Thymus (tissue), 14 donors: Measurements from ENCODE around the gene NSUN2. TPM values are rescaled to one million over a fixed set of nuclear protein-coding genes. Genes with fewer than 3 reads are reported as not detected.

Experiments used
- DNase-seq, 9 donors: peaks; one replicate each; pipeline ENCODE4 v3.0.0-alpha.2; 2013; ENCODE audit warnings: low spot score in 9 of 9, low read depth in 6 of 9, missing footprints in 1 of 9
- H3K27ac ChIP-seq, 2 donors: one replicate each; pipeline ENCODE4 v1.5.1; 2013; ENCODE audit warnings: control low read depth in 1 of 2, low read depth in 1 of 2, low read length in 1 of 2, mild to moderate bottlenecking in 1 of 2, moderate library complexity in 1 of 2
- H3K27me3 ChIP-seq, 2 donors: one replicate each; pipeline ENCODE4 v1.5.1; 2013; ENCODE audit warnings: low read length in 1 of 2; ENCODE audit not compliant: control insufficient read depth in 2 of 2, insufficient read depth in 1 of 2
- H3K36me3 ChIP-seq, 2 donors: one replicate each; pipeline ENCODE4 v1.5.1; 2013; ENCODE audit warnings: low read length in 1 of 2, mild to moderate bottlenecking in 1 of 2, moderate library complexity in 1 of 2; ENCODE audit not compliant: control insufficient read depth in 2 of 2, insufficient read depth in 2 of 2
- H3K4me1 ChIP-seq, 2 donors: one replicate each; pipeline ENCODE4 v1.5.1; 2013; ENCODE audit warnings: low read length in 2 of 2; ENCODE audit not compliant: control insufficient read depth in 2 of 2, insufficient read depth in 2 of 2
- H3K4me3 ChIP-seq, 2 donors: one replicate each; pipeline ENCODE4 v1.5.1; 2013; ENCODE audit warnings: low read length in 2 of 2, control low read depth in 1 of 2, mild to moderate bottlenecking in 1 of 2
- H3K9me3 ChIP-seq, 2 donors: one replicate each; pipeline ENCODE4 v1.5.1; 2013; ENCODE audit warnings: low read length in 1 of 2, mild to moderate bottlenecking in 1 of 2; ENCODE audit not compliant: control insufficient read depth in 2 of 2, insufficient read depth in 1 of 2
- whole genome bisulfite sequencing: extraction: QIAGEN DNeasy Blood & Tissue Kit; methylation state at CpG from one replicate; pipeline ENCODE4 v1.1.7; 2013; 5-methylcytosine and 5-hydroxymethylcytosine counted together
- long read RNA-seq, 10 donors: transcript quantifications; one replicate each; lab custom pipeline, GENCODE V29; 2026
- polyA plus RNA-seq: library from polyadenylated mRNA; stranded (reverse); fragments of 200-250 nt; gene quantifications from one replicate; pipeline ENCODE4 v1.2.3, GENCODE V29; 2013
- total RNA-seq: library from RNA; stranded (reverse); fragments of 120-200 nt; gene quantifications from one replicate; pipeline ENCODE4 v1.2.4, GENCODE V29; 2013
- donor health status: healthy.

Gene NSUN2
- total RNA-seq (43.9 TPM), polyA plus RNA-seq (68.1 TPM)
- long read RNA-seq, donor 1, partial matches to known transcripts, result 0 of 2 reads
- long read RNA-seq, donor 1, other reads (novel, unspliced or antisense), result 0 of 2 reads
- long read RNA-seq, donor 2, result 0 reads
- long read RNA-seq, donor 3, transcript NSUN2-201 (19 exons, 3,303 nt), result major isoform, 9 of 9 reads
- long read RNA-seq, donor 3, partial matches to known transcripts, result 0 of 9 reads
- long read RNA-seq, donor 3, other reads (novel, unspliced or antisense), result 0 of 9 reads
- long read RNA-seq, donor 4, partial matches to known transcripts, result 0 of 5 reads
- long read RNA-seq, donor 4, other reads (novel, unspliced or antisense), result 0 of 5 reads
- long read RNA-seq, donor 5, transcript NSUN2-201 (19 exons, 3,303 nt), result major isoform, 13 of 22 reads
- long read RNA-seq, donor 5, transcript NSUN2-208 (4 exons, 1,290 nt), result minor isoform, 5 of 22 reads
- long read RNA-seq, donor 5, partial matches to known transcripts, result 0 of 22 reads
- long read RNA-seq, donor 5, other reads (novel, unspliced or antisense), result 0 of 22 reads
- long read RNA-seq, donor 6, partial matches to known transcripts, result 0 of 5 reads
- long read RNA-seq, donor 6, other reads (novel, unspliced or antisense), result 0 of 5 reads
- long read RNA-seq, donor 7, partial matches to known transcripts, result 0 of 1 reads
- long read RNA-seq, donor 7, other reads (novel, unspliced or antisense), result 0 of 1 reads
- long read RNA-seq, donor 8, partial matches to known transcripts, result 0 of 2 reads
- long read RNA-seq, donor 8, other reads (novel, unspliced or antisense), result 0 of 2 reads
- long read RNA-seq, donor 9, partial matches to known transcripts, result 0 of 4 reads
- long read RNA-seq, donor 9, other reads (novel, unspliced or antisense), result 0 of 4 reads
- long read RNA-seq, donor 10, partial matches to known transcripts, result 0 of 2 reads
- long read RNA-seq, donor 10, other reads (novel, unspliced or antisense), result 0 of 2 reads

DNA sequence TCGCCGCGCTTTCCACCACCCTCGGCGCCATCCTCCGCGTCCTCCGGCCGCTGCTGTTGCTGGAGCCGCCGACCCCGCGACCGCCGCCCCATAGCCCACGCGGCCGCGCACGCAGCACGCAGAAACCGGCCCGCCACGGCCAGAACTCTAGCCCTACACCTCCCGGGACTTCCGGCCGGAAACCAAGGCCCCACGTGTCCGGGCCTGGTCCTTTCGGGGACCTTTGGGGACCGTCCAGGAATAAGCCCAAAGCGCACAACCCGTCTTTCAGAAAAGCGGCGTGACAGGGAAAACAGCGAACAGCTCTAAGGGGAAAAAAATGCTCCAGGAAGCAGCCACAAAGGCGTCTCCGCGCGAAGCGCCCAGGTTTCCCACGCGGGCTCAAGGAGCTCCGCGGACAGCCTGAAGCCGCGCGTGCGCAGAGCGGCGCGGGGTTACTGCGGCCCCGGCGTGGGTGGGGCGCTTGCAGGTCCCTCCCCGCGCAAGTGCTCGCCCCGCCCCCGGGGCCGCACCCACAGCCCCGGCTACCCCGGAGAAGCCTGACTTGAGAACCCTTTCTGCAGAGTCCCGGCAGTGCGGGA lies at the start of gene NSUN2, which contains the start of gene SRD5A1:
TSS of gene NSUN2 (minus strand) at position 157 of the 581 bp plus-strand sequence. CDS start at position 92, 65 bp downstream.
TSS of gene SRD5A1 (plus strand) at position 553 of the 581 bp plus-strand sequence. CDS start 137 bp downstream, outside the sequence.
- Histone ChIP-seq H3K9me3 (no peaks in the 10 kb centered on the region), H3K4me1 (peaks cover 11 to 21% of the 10 kb centered on the region in 2 donors), H3K27ac (peak within 1 kb of the TSS; percentile 86 to 91), H3K4me3 (peak within 1 kb of the TSS; percentile 81 to 86), H3K27me3 (peaks cover 0 to 10% of the 10 kb centered on the region in 2 donors), H3K36me3 (peaks cover 14 to 18% of the 10 kb centered on the region in 2 donors)
- DNase-seq, result peak; percentile 80 to 97 (median 89)
- under 1% methylated on average over 66 of the region's 66 CpGs for WGBS

DNA sequence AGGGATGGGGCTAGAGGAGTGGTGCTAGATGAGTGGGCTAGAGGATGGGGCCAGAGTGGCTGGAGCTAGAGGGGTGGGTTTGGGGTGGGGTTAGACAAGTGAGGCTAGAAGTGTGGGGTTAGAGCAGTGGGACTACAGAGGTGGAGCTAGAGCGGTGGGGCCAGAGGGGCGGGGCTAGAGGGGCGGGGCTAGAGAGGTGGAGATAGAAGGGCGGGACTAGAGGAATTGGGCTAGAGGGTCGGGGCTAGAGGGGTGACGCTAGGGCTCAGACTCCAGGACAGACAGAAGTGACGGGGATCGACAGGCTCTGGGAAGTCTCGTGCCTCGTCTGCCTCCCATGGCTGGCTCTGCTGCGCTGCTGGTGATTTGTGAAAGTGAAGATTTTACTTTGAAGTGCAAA lies 49.4 kb upstream of the NSUN2 start:
- Histone ChIP-seq H3K4me3 (no peak overlapping the region), H3K27me3 (peaks cover 0 to 17% of the 10 kb centered on the region in 2 donors), H3K27ac (no peak overlapping the region), H3K36me3 (no peaks in the 10 kb centered on the region), H3K9me3 (no peaks in the 10 kb centered on the region), H3K4me1 (no peaks in the 10 kb centered on the region)
- no peak for DNase-seq
- 42% methylated on average over 11 of the region's 11 CpGs for WGBS

DNA sequence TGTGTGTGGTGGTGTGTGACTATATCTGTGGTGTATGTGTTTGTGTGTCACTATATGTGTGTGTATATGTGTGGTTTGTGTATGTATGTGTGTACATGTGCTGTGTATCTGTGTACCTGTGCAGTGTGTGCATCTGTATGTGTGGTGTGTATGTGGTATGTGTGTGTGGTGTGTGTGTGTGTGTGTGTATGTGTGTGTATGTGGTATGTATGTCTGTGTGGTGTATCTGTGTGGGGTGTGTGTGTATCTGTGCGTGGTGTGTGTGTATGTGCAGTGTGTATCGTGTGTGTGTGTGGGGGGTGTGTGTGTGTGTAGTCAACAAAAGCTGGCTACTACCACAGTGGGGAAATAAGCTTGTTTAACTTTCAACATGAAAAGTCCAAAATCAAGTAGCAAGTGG lies 48.8 kb upstream of the NSUN2 start:
- Histone ChIP-seq H3K9me3 (no peaks in the 10 kb centered on the region), H3K27ac (no peak overlapping the region), H3K27me3 (peaks cover 0 to 14% of the 10 kb centered on the region in 2 donors), H3K4me1 (no peaks in the 10 kb centered on the region), H3K36me3 (no peaks in the 10 kb centered on the region), H3K4me3 (no peak overlapping the region)
- DNase-seq, result no peak
- 45% methylated on average over 2 of the region's 2 CpGs for WGBS

DNA sequence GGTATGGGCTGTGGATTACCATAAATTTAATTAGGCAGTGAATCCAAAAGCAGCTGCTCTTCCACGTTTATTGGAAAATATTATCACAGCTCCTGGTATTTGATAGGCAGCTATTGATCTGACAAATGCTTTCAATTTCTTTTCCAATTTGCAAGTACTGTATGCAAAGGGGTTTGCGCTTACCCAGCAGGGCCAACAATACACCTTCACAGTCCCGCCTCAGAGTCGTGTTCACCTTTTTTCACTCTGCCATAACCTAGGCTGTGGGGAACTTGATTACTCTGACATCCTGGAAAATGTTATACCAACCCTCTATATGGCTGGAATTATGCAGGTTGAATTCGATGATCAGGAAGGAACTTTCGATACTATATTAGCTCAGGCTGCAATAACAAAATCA lies 48.1 kb upstream of the NSUN2 start:
- peaks cover 0 to 9% of the 10 kb centered on the region in 2 donors for H3K27me3 ChIP-seq
- 69% methylated on average over 6 of the region's 6 CpGs for WGBS
- H3K27ac ChIP-seq, result no peak overlapping the region
- no peaks in the 10 kb centered on the region for H3K4me1 ChIP-seq
- DNase-seq, result no peak
- H3K36me3 ChIP-seq, result no peaks in the 10 kb centered on the region
- no peaks in the 10 kb centered on the region for H3K9me3 ChIP-seq
- no peak overlapping the region for H3K4me3 ChIP-seq

DNA sequence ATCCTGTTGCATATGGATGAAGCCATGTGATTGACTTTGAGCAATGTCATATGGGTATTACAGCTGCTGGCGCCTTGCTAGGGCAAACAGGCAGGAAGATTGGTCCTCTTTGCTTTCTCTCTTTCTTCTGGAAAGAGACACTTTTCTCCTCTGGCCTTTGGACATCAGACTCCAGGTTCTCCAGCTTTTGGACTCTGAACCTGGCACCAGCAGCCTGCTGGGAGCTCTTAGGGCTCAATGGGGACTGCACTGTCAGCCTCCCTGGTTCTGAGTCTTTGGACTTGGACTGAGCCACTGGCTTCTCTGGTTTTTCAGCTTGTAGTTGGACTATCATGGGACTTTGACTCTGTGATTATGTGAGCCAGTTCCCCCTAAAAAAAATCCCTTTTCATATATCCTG lies 45.5 kb upstream of the NSUN2 start:
- Histone ChIP-seq H3K9me3 (no peaks in the 10 kb centered on the region), H3K27me3 (peaks cover 0 to 2% of the 10 kb centered on the region in 2 donors), H3K4me3 (no peak overlapping the region), H3K36me3 (no peaks in the 10 kb centered on the region), H3K27ac (no peak overlapping the region), H3K4me1 (no peaks in the 10 kb centered on the region)
- 93% methylated on average over 1 of the region's 1 CpG for WGBS
- no peak for DNase-seq

DNA sequence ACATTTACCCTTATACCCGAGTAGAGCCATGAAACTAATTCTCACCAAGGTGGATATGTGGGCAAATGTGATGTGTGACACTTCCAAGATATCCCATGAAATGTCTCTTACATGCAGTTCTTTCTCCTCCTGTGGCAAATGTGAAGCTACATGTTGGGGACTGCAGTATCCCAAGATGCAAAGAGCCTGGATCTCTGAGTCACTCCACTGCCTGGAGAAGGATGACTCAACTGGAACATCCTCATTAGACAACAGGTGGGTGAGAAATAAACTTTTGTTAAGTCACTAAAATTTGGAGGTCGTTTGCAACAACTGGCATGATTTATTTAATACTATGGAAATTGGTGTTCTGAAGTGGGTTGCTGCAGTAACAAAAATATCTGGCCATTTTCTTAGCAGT lies 43.9 kb upstream of the NSUN2 start:
- Histone ChIP-seq H3K27me3 (no peaks in the 10 kb centered on the region), H3K9me3 (no peaks in the 10 kb centered on the region), H3K36me3 (no peaks in the 10 kb centered on the region), H3K27ac (no peak overlapping the region), H3K4me3 (no peak overlapping the region), H3K4me1 (no peaks in the 10 kb centered on the region)
- DNase-seq, result no peak
- WGBS, result 83% methylated on average over 2 of the region's 2 CpGs

DNA sequence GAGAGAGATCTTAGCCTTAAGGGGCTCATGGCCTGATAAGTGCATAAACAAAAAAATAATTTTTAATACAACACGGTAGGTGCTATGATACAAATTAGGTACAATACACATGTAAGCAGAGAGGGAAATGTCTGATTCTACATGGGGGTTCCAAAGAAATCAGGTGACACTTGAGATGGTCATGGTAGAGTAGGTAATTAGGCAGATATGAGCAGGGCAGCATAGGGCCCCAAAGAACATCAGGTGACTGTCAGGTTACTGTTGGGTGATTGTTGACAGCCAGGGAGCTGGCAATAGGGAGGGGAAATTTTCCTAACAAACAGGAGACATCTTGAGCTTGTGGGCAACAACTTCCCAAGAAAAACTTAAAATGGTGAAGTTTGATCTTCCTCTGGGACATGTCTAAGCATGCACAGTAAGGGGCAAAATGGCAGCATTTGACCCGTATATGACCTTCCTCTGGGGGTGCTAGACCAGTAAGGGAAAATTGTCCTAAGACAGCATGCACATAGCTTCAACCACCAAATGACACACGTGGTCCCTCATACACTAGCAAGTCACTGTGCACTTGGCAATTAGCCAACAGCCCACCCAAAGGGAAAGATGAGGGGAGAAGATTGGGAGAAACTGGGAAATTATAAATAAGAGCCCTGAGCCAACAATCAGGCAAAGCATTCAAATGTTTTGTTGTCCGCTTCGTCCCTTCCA lies 43.1 kb upstream of the NSUN2 start:
- Histone ChIP-seq H3K27me3 (no peaks in the 10 kb centered on the region), H3K27ac (no peak overlapping the region), H3K36me3 (no peaks in the 10 kb centered on the region), H3K4me3 (no peak overlapping the region), H3K4me1 (no peaks in the 10 kb centered on the region), H3K9me3 (no peaks in the 10 kb centered on the region)
- 91% methylated on average over 5 of the region's 5 CpGs for WGBS
- no peak for DNase-seq

DNA sequence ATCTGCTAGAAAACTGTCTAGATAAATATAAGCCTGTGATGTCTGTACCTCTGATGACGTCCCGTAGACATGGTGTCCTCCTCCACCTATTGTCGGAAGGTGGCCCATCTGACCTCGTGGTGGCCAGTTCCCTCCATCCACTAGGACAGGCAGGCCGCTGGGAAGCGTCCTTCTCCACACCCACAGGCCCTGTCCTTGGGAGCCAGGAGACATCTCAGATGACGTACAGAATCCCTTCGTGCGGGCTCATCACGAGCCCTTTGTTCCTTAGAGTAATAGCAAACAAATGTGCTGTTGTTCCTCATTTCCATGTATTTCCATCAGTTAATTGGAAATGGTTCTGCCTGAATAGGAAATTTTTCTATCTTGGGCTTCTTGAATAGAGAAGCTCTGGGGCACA lies 42.0 kb upstream of the NSUN2 start:
- no peak overlapping the region for H3K27ac ChIP-seq
- H3K27me3 ChIP-seq, result no peaks in the 10 kb centered on the region
- no peak overlapping the region for H3K4me3 ChIP-seq
- 98% methylated on average over 10 of the region's 10 CpGs for WGBS
- no peaks in the 10 kb centered on the region for H3K36me3 ChIP-seq
- no peaks in the 10 kb centered on the region for H3K4me1 ChIP-seq
- no peak for DNase-seq
- H3K9me3 ChIP-seq, result no peaks in the 10 kb centered on the region
